Measurements from ENCODE around the gene CD1B.

Gene CD1B

DNA sequence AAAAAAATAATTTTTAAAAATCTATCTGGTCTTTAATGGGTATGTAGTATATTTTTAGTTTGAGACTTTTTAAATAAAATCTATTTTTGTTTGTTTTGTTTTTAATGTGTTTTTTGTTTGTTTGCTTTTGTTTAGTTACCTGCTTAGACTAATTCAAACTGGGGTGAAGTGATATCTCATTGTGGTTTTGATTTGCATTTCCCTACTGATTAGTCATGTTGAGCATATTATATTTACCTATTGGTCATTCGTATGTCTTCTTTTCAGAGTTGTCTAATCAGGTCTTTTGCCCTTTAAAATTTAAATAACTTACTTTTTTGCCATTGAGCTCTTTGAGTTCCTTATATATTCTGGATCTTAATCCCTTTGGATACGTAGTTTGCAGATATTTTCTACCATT lies 20.3 kb downstream of the CD1B start (continued):
- TF ChIP-seq, protein P1, sequence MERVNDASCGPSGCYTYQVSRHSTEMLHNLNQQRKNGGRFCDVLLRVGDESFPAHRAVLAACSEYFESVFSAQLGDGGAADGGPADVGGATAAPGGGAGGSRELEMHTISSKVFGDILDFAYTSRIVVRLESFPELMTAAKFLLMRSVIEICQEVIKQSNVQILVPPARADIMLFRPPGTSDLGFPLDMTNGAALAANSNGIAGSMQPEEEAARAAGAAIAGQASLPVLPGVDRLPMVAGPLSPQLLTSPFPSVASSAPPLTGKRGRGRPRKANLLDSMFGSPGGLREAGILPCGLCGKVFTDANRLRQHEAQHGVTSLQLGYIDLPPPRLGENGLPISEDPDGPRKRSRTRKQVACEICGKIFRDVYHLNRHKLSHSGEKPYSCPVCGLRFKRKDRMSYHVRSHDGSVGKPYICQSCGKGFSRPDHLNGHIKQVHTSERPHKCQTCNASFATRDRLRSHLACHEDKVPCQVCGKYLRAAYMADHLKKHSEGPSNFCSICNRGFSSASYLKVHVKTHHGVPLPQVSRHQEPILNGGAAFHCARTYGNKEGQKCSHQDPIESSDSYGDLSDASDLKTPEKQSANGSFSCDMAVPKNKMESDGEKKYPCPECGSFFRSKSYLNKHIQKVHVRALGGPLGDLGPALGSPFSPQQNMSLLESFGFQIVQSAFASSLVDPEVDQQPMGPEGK (CRISPR knock-in tag; IDR thresholded peaks at IDR 0.05; ENCODE audit: borderline replicate concordance): no peak
- TF ChIP-seq ARNTL (CRISPR knock-in tag; IDR thresholded peaks at IDR 0.05; ENCODE audit: borderline replicate concordance, low read depth) (no peak), TOX (CRISPR knock-in tag; IDR thresholded peaks at IDR 0.05; ENCODE audit: borderline replicate concordance) (no peak)

DNA sequence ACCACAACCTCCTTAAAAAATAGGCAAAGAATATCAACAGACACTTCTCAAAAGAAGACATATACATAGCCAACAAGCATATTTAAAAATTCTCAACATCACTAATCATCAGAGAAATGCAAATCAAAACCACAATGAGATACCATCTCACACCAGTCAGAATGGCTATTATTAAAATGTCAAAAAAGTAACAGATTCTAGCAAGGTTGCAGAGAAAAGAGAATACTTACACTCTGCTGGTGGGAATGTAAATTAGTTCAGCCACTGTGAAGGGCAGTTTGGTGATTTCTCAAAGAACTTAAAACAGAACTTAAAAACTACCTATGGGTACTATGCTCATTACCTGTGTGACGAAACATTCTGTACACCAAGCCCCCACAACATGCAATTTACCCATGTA lies 20.7 kb downstream of the CD1B start:
- no peak for ATAC-seq
- TF ChIP-seq, protein P2, sequence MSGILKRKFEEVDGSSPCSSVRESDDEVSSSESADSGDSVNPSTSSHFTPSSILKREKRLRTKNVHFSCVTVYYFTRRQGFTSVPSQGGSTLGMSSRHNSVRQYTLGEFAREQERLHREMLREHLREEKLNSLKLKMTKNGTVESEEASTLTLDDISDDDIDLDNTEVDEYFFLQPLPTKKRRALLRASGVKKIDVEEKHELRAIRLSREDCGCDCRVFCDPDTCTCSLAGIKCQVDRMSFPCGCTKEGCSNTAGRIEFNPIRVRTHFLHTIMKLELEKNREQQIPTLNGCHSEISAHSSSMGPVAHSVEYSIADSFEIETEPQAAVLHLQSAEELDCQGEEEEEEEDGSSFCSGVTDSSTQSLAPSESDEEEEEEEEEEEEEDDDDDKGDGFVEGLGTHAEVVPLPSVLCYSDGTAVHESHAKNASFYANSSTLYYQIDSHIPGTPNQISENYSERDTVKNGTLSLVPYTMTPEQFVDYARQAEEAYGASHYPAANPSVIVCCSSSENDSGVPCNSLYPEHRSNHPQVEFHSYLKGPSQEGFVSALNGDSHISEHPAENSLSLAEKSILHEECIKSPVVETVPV (CRISPR knock-in tag; IDR thresholded peaks at IDR 0.05): no peak
- no peak for TF ChIP-seq ESRRG (CRISPR knock-in tag; IDR thresholded peaks at IDR 0.05)
- TF ChIP-seq ISL1 (CRISPR knock-in tag; IDR thresholded peaks at IDR 0.05): no peak
- TF ChIP-seq PPARA (CRISPR knock-in tag; IDR thresholded peaks at IDR 0.05; ENCODE audit: borderline replicate concordance): no peak
- no peak for TF ChIP-seq ZNF8 (CRISPR knock-in tag; IDR thresholded peaks at IDR 0.05)
- TF ChIP-seq BACH2 (CRISPR knock-in tag; IDR thresholded peaks at IDR 0.05; ENCODE audit: borderline replicate concordance): no peak
- no peak for TF ChIP-seq TCF4 (CRISPR knock-in tag; IDR thresholded peaks at IDR 0.05; ENCODE audit: borderline replicate concordance)
- no peak for TF ChIP-seq TOX (CRISPR knock-in tag; IDR thresholded peaks at IDR 0.05; ENCODE audit: borderline replicate concordance)
- no peak for TF ChIP-seq ARNTL (CRISPR knock-in tag; IDR thresholded peaks at IDR 0.05; ENCODE audit: borderline replicate concordance, low read depth)
- TF ChIP-seq ZFP30 (CRISPR knock-in tag; IDR thresholded peaks at IDR 0.05): no peak
- TF ChIP-seq POU6F1 (CRISPR knock-in tag; IDR thresholded peaks at IDR 0.05; ENCODE audit: borderline replicate concordance, low read depth): no peak
- no peak for TF ChIP-seq GLIS3 (CRISPR knock-in tag; IDR thresholded peaks at IDR 0.05)
- no peak for TF ChIP-seq ZFP3 (CRISPR knock-in tag; IDR thresholded peaks at IDR 0.05)
- TF ChIP-seq, protein P1 (CRISPR knock-in tag; IDR thresholded peaks at IDR 0.05; ENCODE audit: borderline replicate concordance): no peak
- TF ChIP-seq TSHZ2 (CRISPR knock-in tag; IDR thresholded peaks at IDR 0.05): no peak
- TF ChIP-seq ZC3H10 (CRISPR knock-in tag; IDR thresholded peaks at IDR 0.05): no peak

GRCh38 chr1:158295791-158296190 lies 35.5 kb downstream of the CD1B start:
- no peak for ATAC-seq
- TF ChIP-seq ESRRG (CRISPR knock-in tag; IDR thresholded peaks at IDR 0.05): no peak
- TF ChIP-seq OSR1 (CRISPR knock-in tag; IDR thresholded peaks at IDR 0.05): no peak
- TF ChIP-seq GLIS3 (CRISPR knock-in tag; IDR thresholded peaks at IDR 0.05): no peak
- no peak for TF ChIP-seq CSDC2 (CRISPR knock-in tag; IDR thresholded peaks at IDR 0.05)
- TF ChIP-seq TSHZ2 (CRISPR knock-in tag; IDR thresholded peaks at IDR 0.05): no peak
- TF ChIP-seq, protein P1 (CRISPR knock-in tag; IDR thresholded peaks at IDR 0.05; ENCODE audit: borderline replicate concordance): no peak
- TF ChIP-seq ISL1 (CRISPR knock-in tag; IDR thresholded peaks at IDR 0.05): no peak
- no peak for TF ChIP-seq BACH2 (CRISPR knock-in tag; IDR thresholded peaks at IDR 0.05; ENCODE audit: borderline replicate concordance)
- no peak for TF ChIP-seq PPARA (CRISPR knock-in tag; IDR thresholded peaks at IDR 0.05; ENCODE audit: borderline replicate concordance)

Measured in SK-N-SH treated with all-trans-retinoic acid at 6 μM for 48 hours (cell line).